Heart left ventricle (tissue), 13 donors: ENCODE data around the gene BABAM1.

Source experiments
- POLR2A ChIP-seq, 2 donors: fragments of 450-650 bp; IDR thresholded peaks; one replicate each; pipeline ENCODE4 v1.6.1; 2017; ENCODE audit warnings: antibody characterized with exemption in 2 of 2, mild to moderate bottlenecking in 2 of 2, moderate library complexity in 2 of 2
- TF ChIP-seq, protein P1 (sequence below), 12 donors: fragments of 200-600 bp; sonication (generic) in 4 of 12; IDR thresholded peaks; one replicate each; pipeline versions ENCODE4 v1.5.0 to v1.8.0; 2018 to 2022; ENCODE audit warnings: antibody characterized with exemption in 12 of 12, mild to moderate bottlenecking in 5 of 12
- donor health status: ischemic (EF 13 %, LVEDD 7.1; RV severe dilation, severe dysfunction).
- donor health status: DM: no; HTN: yes; CAD: no.
- donor health status: DM: no; HTN: no; CAD: no.
- donor health status: ischemic (EF 25% LVEDD 6.9; RV normal size, moderate dysfunction).
- donor health status: ischemic (EF 25% LVEDD 5.7; RV mildly dilated, moderate dysfunction).
- donor health status: ischemic (EF 35%, LVEDD 5.7; RV mildly dilated, moderate dysfunction).
- donor health status: nonischemic (EF 11% LVEDD 7.7; RV severe dilation, severe dysfunction).
- donor health status: DM: yes; HTN: yes; CAD: no.
- donor health status: PGD.
- donor health status: ischemic (EF 29% LVEDD 5.4; RV normal size, mild dysfunction).
- donor health status: nonischemic (EF 23%, LVEDD 6.1; RV moderate dilation, normal function).

DNA sequence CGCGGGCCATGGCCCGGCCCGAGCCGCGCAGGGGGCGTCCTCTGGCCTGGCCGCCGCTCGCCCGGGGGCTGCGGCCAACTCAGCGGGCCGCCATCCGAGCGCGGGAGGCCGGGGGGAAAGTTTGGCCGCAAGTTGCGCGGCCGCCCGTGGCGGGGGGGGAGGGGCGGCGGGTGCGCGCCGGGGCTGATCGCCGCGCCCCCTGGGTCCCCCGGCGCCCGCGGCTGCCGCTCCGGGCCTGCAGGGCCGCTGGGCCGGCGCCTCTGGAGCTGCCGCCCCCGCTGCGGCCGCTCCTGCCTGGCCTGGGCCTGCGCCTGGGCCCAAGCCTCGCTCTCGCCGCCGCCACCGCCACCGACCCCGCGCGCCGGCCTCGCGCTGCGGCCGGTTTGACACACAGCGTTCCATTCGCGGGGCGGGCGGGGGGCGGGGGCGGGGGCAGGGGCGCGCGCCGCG lies 21.7 kb upstream of the BABAM1 start, which contains the start of gene NR2F6:
- no peak for TF ChIP-seq POLR2A (IDR thresholded peaks at IDR 0.05)
- TF ChIP-seq, protein P1, sequence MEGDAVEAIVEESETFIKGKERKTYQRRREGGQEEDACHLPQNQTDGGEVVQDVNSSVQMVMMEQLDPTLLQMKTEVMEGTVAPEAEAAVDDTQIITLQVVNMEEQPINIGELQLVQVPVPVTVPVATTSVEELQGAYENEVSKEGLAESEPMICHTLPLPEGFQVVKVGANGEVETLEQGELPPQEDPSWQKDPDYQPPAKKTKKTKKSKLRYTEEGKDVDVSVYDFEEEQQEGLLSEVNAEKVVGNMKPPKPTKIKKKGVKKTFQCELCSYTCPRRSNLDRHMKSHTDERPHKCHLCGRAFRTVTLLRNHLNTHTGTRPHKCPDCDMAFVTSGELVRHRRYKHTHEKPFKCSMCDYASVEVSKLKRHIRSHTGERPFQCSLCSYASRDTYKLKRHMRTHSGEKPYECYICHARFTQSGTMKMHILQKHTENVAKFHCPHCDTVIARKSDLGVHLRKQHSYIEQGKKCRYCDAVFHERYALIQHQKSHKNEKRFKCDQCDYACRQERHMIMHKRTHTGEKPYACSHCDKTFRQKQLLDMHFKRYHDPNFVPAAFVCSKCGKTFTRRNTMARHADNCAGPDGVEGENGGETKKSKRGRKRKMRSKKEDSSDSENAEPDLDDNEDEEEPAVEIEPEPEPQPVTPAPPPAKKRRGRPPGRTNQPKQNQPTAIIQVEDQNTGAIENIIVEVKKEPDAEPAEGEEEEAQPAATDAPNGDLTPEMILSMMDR (IDR thresholded peaks at IDR 0.05) = no peak
